ENCODE measurements around the gene BCL2L2. TPM values are rescaled to one million over a fixed set of nuclear protein-coding genes. Genes with fewer than 3 reads are reported as not detected.

Gene BCL2L2
- total and polyA plus RNA-seq, 2 donors from 2014 or later: 35.6 to 43.6 TPM

- Histone ChIP-seq H3K4me3 (ENCODE audit: low read length in 3 of 3) (peak within 1 kb of the TSS; percentile 79 to 98 (median 91)), H3K9ac (ENCODE audit: low read length in 3 of 3) (peak within 1 kb of the TSS; percentile 83 to 99 (median 86)), H3K27ac (ENCODE audit: low read depth in 2 of 2, low read length in 2 of 2) (peak within 1 kb of the TSS; percentile 92 to 97), H3K36me3 (ENCODE audit: control insufficient read depth in 2 of 3, insufficient read depth in 3 of 3, low read length in 3 of 3) (peaks cover 0 to 2% (median 0%) of the 10 kb centered on the region in 3 donors), H3K9me3 (ENCODE audit: control insufficient read depth in 2 of 3, insufficient read depth in 1 of 3, low read length in 3 of 3) (no peaks in the 10 kb centered on the region), H3K4me1 (ENCODE audit: control insufficient read depth in 2 of 3, insufficient read depth in 2 of 3, low read depth in 1 of 3, low read length in 3 of 3) (peaks cover 2 to 16% (median 5%) of the 10 kb centered on the region in 3 donors), H3K27me3 (ENCODE audit: control insufficient read depth, insufficient read depth, low read length) (no peaks in the 10 kb centered on the region)
- DNase-seq: peak; percentile 99 to 100 (median 99)
- peak; percentile 84 for FAIRE-seq
- TF ChIP-seq CTCF (IDR thresholded peaks at IDR 0.05; ENCODE audit: borderline replicate concordance, extremely low read depth, insufficient read depth): no peak
- intact Hi-C loops (cut with DNase I): no loop called here
These were observed 20.4 kb upstream of the BCL2L2 start, which contains the start of gene HOMEZ for GRCh38 chr14:23286020-23286901. Gene HOMEZ, minus strand, starts transcription at chr14:23286132. Its CDS starts 180 bp downstream, at chr14:23285952.

- intact Hi-C loops (cut with DNase I): no loop called here
- Histone ChIP-seq H3K9ac (ENCODE audit: low read length in 3 of 3) (peak overlapping the region; percentile 43 to 92 (median 83)), H3K27me3 (ENCODE audit: control insufficient read depth, insufficient read depth, low read length) (no peaks in the 10 kb centered on the region), H3K4me1 (ENCODE audit: control insufficient read depth in 2 of 3, insufficient read depth in 2 of 3, low read depth in 1 of 3, low read length in 3 of 3) (peaks cover 2 to 16% (median 5%) of the 10 kb centered on the region in 3 donors), H3K4me3 (ENCODE audit: low read length in 3 of 3) (peak overlapping the region; percentile 71 to 98 (median 79)), H3K36me3 (ENCODE audit: control insufficient read depth in 2 of 3, insufficient read depth in 3 of 3, low read length in 3 of 3) (no peaks in the 10 kb centered on the region), H3K9me3 (ENCODE audit: control insufficient read depth in 2 of 3, insufficient read depth in 1 of 3, low read length in 3 of 3) (no peaks in the 10 kb centered on the region), H3K27ac (ENCODE audit: low read depth in 2 of 2, low read length in 2 of 2) (peak overlapping the region; percentile 87 to 97)
- no peak for TF ChIP-seq CTCF (IDR thresholded peaks at IDR 0.05; ENCODE audit: borderline replicate concordance, extremely low read depth, insufficient read depth)
- FAIRE-seq (no peak), DNase-seq (no peak)
These were observed 19.6 kb upstream of the BCL2L2 start for GRCh38 chr14:23286902-23287479.

GRCh38 chr14:23294734-23295561 lies 11.7 kb upstream of the BCL2L2 start:
- Histone ChIP-seq H3K27ac (ENCODE audit: low read depth in 2 of 2, low read length in 2 of 2) (no peak overlapping the region), H3K9ac (ENCODE audit: low read length in 3 of 3) (peak overlapping the region in 1 of 3 donors; percentile 59), H3K4me3 (ENCODE audit: low read length in 3 of 3) (peak overlapping the region in 1 of 3 donors; percentile 16), H3K36me3 (ENCODE audit: control insufficient read depth in 2 of 3, insufficient read depth in 3 of 3, low read length in 3 of 3) (peaks cover 0 to 3% (median 0%) of the 10 kb centered on the region in 3 donors), H3K4me1 (ENCODE audit: control insufficient read depth in 2 of 3, insufficient read depth in 2 of 3, low read depth in 1 of 3, low read length in 3 of 3) (peaks cover 0 to 9% (median 6%) of the 10 kb centered on the region in 3 donors), H3K27me3 (ENCODE audit: control insufficient read depth, insufficient read depth, low read length) (peaks cover 2% of the 10 kb centered on the region), H3K9me3 (ENCODE audit: control insufficient read depth in 2 of 3, insufficient read depth in 1 of 3, low read length in 3 of 3) (no peaks in the 10 kb centered on the region)
- peak in 4 of 5 donors; percentile 43 to 77 (median 60) for DNase-seq
- no peak for FAIRE-seq
- intact Hi-C loops (cut with DNase I): no loop called here
- TF ChIP-seq CTCF (IDR thresholded peaks at IDR 0.05; ENCODE audit: borderline replicate concordance, extremely low read depth, insufficient read depth): peak; percentile 81
